Duodenal mucosa (tissue), 2 donors: ENCODE data around the gene NES.

Experiments used
- H3K27ac ChIP-seq: one replicate; pipeline ENCODE4 v1.7.0; 2013; ENCODE audit warnings: low read depth, low read length
- H3K27me3 ChIP-seq, 2 donors: one replicate each; pipeline ENCODE4 v1.7.0; 2013; ENCODE audit warnings: low read length in 2 of 2, control low read depth in 1 of 2; ENCODE audit not compliant: insufficient read depth in 2 of 2, control insufficient read depth in 1 of 2
- H3K36me3 ChIP-seq, 2 donors: one replicate each; pipeline ENCODE4 v1.7.0; 2013; ENCODE audit warnings: low read length in 2 of 2, control low read depth in 1 of 2; ENCODE audit not compliant: insufficient read depth in 2 of 2, control insufficient read depth in 1 of 2
- H3K4me1 ChIP-seq, 2 donors: one replicate each; pipeline ENCODE4 v1.7.0; 2013; ENCODE audit warnings: low read length in 2 of 2, control low read depth in 1 of 2; ENCODE audit not compliant: insufficient read depth in 2 of 2, control insufficient read depth in 1 of 2
- H3K4me3 ChIP-seq, 2 donors: one replicate each; pipeline ENCODE4 v1.7.0; 2013; ENCODE audit warnings: low read length in 2 of 2, low read depth in 1 of 2
- H3K9ac ChIP-seq, 2 donors: one replicate each; pipeline ENCODE4 v1.7.0; 2013; ENCODE audit warnings: low read length in 2 of 2, low read depth in 1 of 2
- H3K9me3 ChIP-seq, 2 donors: one replicate each; pipeline ENCODE4 v1.7.0; 2013; ENCODE audit warnings: low read length in 2 of 2, control low read depth in 1 of 2; ENCODE audit not compliant: control insufficient read depth in 1 of 2

NES gene

DNA sequence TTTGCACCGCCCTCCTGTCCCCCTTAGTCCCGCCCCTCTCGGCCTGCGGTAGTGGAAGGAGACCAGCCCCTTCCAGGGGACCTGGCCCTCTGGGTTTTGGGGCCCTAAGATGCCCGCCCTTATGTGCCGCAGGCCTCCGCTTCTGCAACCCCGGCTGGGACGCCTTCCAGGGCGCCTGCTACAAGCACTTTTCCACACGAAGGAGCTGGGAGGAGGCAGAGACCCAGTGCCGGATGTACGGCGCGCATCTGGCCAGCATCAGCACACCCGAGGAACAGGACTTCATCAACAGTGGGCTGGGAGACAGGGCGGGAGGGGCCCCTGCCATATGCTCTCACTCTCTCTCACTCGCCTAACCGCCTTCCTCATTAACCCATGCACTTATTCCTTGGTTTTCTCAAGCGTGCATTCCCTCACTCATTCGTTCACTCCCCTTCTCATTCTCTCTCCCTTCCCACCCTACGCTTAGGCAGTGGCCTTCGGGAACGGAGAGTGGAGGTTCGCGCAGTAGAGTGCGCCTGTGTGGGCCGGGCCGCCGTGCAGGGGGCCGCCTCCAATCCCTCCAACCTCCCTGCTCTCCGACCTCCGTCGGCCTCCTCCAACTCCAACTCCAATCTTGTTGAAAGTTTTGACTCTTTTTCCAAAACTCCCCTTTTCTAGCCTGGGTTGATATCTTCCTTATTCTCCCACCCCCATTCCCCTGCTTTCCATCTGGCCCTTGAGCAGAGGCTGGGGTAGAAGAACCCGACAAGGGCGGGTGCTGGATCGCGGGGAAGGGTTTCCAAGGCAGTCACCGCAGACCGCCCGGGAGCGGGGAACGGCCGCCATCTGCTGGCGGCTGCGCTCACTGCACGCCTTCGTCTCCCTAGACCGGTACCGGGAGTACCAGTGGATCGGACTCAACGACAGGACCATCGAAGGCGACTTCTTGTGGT is 20.1 kb downstream of the NES start:
- Histone ChIP-seq H3K4me1 (peaks cover 46 to 49% of the 10 kb centered on the region in 2 donors), H3K36me3 (no peaks in the 10 kb centered on the region), H3K4me3 (peak overlapping the region; percentile 16 to 68), H3K9ac (peak overlapping the region in 1 of 2 donors; percentile 37), H3K27ac (no peak overlapping the region), H3K27me3 (peaks cover 0 to 10% of the 10 kb centered on the region in 2 donors), H3K9me3 (no peaks in the 10 kb centered on the region)

GRCh38 chr1:156655904-156656516 is 21.2 kb downstream of the NES start:
- no peaks in the 10 kb centered on the region for H3K36me3 ChIP-seq
- no peak overlapping the region for H3K27ac ChIP-seq
- H3K9ac ChIP-seq, result no peak overlapping the region
- no peaks in the 10 kb centered on the region for H3K9me3 ChIP-seq
- no peak overlapping the region for H3K4me3 ChIP-seq
- H3K4me1 ChIP-seq, result peaks cover 36 to 39% of the 10 kb centered on the region in 2 donors
- H3K27me3 ChIP-seq, result peaks cover 4 to 10% of the 10 kb centered on the region in 2 donors

GRCh38 chr1:156655151-156655903 is 21.9 kb downstream of the NES start:
- H3K9ac ChIP-seq, result no peak overlapping the region
- H3K4me3 ChIP-seq, result no peak overlapping the region
- H3K27me3 ChIP-seq, result peaks cover 4 to 10% of the 10 kb centered on the region in 2 donors
- no peak overlapping the region for H3K27ac ChIP-seq
- H3K9me3 ChIP-seq, result no peaks in the 10 kb centered on the region
- H3K36me3 ChIP-seq, result no peaks in the 10 kb centered on the region
- H3K4me1 ChIP-seq, result peaks cover 29 to 32% of the 10 kb centered on the region in 2 donors

DNA sequence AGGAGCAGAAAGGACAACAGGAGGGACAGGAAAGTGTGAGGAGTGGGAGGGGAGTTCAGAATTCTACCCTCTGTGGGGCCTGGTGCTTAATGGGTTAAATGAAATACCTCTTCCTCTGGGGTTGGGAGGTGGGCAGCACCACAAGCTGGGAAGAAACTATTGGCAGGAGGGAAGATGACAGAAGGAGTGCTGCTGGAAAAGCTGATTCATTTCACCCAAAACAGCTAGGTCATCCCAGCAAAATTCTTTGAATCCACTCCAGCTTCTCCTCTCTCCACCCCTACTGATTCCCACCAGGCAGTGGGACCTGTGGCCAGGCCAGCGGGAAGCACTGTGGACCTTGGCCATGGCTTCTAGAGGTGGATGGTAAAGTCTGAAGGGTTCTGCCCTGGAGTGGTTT is 22.5 kb downstream of the NES start:
- no peak overlapping the region for H3K27ac ChIP-seq
- H3K9me3 ChIP-seq, result no peaks in the 10 kb centered on the region
- H3K36me3 ChIP-seq, result no peaks in the 10 kb centered on the region
- peaks cover 25 to 28% of the 10 kb centered on the region in 2 donors for H3K4me1 ChIP-seq
- H3K4me3 ChIP-seq, result no peak overlapping the region
- H3K27me3 ChIP-seq, result peaks cover 4 to 10% of the 10 kb centered on the region in 2 donors
- no peak overlapping the region for H3K9ac ChIP-seq

GRCh38 chr1:156652992-156653355 is 24.2 kb downstream of the NES start:
- Histone ChIP-seq H3K36me3 (no peaks in the 10 kb centered on the region), H3K4me1 (peaks cover 15 to 18% of the 10 kb centered on the region in 2 donors), H3K9ac (no peak overlapping the region), H3K27ac (no peak overlapping the region), H3K9me3 (no peaks in the 10 kb centered on the region), H3K4me3 (no peak overlapping the region), H3K27me3 (peaks cover 4 to 10% of the 10 kb centered on the region in 2 donors)

GRCh38 chr1:156652131-156652991 is 24.8 kb downstream of the NES start:
- H3K27ac ChIP-seq, result no peak overlapping the region
- H3K36me3 ChIP-seq, result no peaks in the 10 kb centered on the region
- peaks cover 10 to 12% of the 10 kb centered on the region in 2 donors for H3K4me1 ChIP-seq
- peaks cover 4 to 10% of the 10 kb centered on the region in 2 donors for H3K27me3 ChIP-seq
- no peak overlapping the region for H3K4me3 ChIP-seq
- H3K9ac ChIP-seq, result no peak overlapping the region
- no peaks in the 10 kb centered on the region for H3K9me3 ChIP-seq

GRCh38 chr1:156648951-156649350 is 28.3 kb downstream of the NES start:
- H3K27ac ChIP-seq, result no peak overlapping the region
- H3K4me3 ChIP-seq, result no peak overlapping the region
- H3K4me1 ChIP-seq, result peaks cover 0 to under 1% of the 10 kb centered on the region in 2 donors
- peaks cover 0 to 8% of the 10 kb centered on the region in 2 donors for H3K36me3 ChIP-seq
- peaks cover 4% of the 10 kb centered on the region in 2 donors for H3K27me3 ChIP-seq
- H3K9ac ChIP-seq, result no peak overlapping the region
- H3K9me3 ChIP-seq, result no peaks in the 10 kb centered on the region

GRCh38 chr1:156648496-156648895 is 28.7 kb downstream of the NES start:
- Histone ChIP-seq H3K36me3 (peaks cover 0 to 9% of the 10 kb centered on the region in 2 donors), H3K9me3 (no peaks in the 10 kb centered on the region), H3K27me3 (peaks cover 4% of the 10 kb centered on the region in 2 donors), H3K4me3 (no peak overlapping the region), H3K27ac (no peak overlapping the region), H3K9ac (no peak overlapping the region), H3K4me1 (peaks cover 0 to 5% of the 10 kb centered on the region in 2 donors)

DNA sequence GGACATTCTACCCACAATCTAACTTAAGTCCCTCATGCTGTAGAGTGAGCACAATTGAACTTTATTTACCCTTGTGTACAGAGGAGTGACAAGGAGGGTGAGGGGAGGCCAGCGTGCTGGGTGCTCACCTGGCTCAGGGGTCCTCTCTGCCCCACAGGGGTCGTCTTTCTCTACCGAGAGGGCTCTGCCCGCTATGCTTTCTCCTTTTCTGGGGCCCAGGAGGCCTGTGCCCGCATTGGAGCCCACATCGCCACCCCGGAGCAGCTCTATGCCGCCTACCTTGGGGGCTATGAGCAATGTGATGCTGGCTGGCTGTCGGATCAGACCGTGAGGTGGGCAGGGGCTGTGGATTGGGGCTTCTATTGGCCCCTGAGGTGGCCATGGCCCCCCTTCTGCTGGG is 29.9 kb downstream of the NES start:
- Histone ChIP-seq H3K36me3 (peaks cover 0 to 9% of the 10 kb centered on the region in 2 donors), H3K27ac (no peak overlapping the region), H3K9me3 (no peaks in the 10 kb centered on the region), H3K4me3 (no peak overlapping the region), H3K9ac (no peak overlapping the region), H3K27me3 (peaks cover 5 to 8% of the 10 kb centered on the region in 2 donors), H3K4me1 (peaks cover 0 to 16% of the 10 kb centered on the region in 2 donors)
